Measurements from ENCODE around the gene NLGN3. TPM values are rescaled to one million over a fixed set of nuclear protein-coding genes. Genes with fewer than 3 reads are reported as not detected.

NLGN3 gene
- total RNA-seq, 6 experiments from 2014 or later, result 0.12 to 0.25 (median 0.14) TPM; not detected in 1

- Histone ChIP-seq H3K27ac (no peak within 1 kb of the TSS), H3K36me3 (no peaks in the 10 kb centered on the region), H3K27me3 (no peaks in the 10 kb centered on the region), H3K4me3 (no peak within 1 kb of the TSS), H3K4me1 (no peaks in the 10 kb centered on the region), H3K9me3 (no peaks in the 10 kb centered on the region)
- no peak for DNase-seq
- 64% methylated on average over 1 of the region's 1 CpG for WGBS (ENCODE audit: insufficient coverage, low coverage, low lambda C conversion rate, missing lambda C conversion rate)
- TF ChIP-seq POLR2A (IDR thresholded peaks at IDR 0.05), result no peak
- TF ChIP-seq CTCF (IDR thresholded peaks at IDR 0.05), result no peak
- intact Hi-C loops (cut with DNase I), result no loop called here
- no peak for ATAC-seq
These were observed 38.2 kb upstream of the NLGN3 start, which contains the start of gene CXorf65 for GRCh38 chrX:71106427-71106826. CXorf65 (minus strand) TSS chrX:71106740; CDS start chrX:71106556, 184 bp downstream.

- 80% methylated on average over 4 of the region's 4 CpGs for WGBS (ENCODE audit: insufficient coverage, low coverage, low lambda C conversion rate, missing lambda C conversion rate)
- Histone ChIP-seq H3K27ac (no peak overlapping the region), H3K4me1 (no peaks in the 10 kb centered on the region), H3K27me3 (no peaks in the 10 kb centered on the region), H3K36me3 (no peaks in the 10 kb centered on the region), H3K9me3 (no peaks in the 10 kb centered on the region), H3K4me3 (no peak overlapping the region)
- intact Hi-C loops (cut with DNase I), result no loop called here
- ATAC-seq (no peak), DNase-seq (no peak)
- TF ChIP-seq CTCF (IDR thresholded peaks at IDR 0.05) (no peak), POLR2A (IDR thresholded peaks at IDR 0.05) (no peak)
These were observed 37.4 kb upstream of the NLGN3 start for GRCh38 chrX:71107245-71107644.

DNA sequence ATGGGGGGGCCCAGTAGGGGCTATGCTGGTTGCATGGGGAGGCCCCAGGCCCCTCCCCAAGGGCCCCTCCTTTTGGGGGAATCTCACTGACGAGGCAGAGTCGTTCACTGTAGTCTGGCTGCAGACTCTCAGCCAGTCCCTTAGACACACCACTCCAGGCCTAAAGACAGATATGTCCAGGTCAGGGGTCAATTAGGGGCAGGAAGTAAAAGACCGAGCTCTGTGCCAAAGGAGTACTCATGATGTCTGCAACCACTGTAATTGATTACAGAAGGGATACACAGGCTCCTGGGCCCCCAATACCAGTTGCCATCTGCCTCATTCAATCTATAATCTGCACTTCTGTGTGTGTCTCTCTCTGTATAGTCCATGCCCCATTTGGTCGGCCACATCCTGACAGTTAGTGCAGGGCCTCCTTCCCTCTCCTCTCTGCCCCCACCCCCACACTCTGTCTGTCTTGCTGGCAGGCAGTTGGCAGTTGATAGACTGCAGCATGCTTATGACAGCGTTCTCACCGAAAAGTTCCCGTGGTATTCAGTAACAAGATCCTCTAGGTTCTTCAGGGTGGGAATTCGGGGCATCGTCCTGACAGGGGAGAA lies 36.8 kb upstream of the NLGN3 start:
- H3K36me3 ChIP-seq, result no peaks in the 10 kb centered on the region
- no peaks in the 10 kb centered on the region for H3K4me1 ChIP-seq
- no peak overlapping the region for H3K27ac ChIP-seq
- intact Hi-C loops (cut with DNase I), result no loop called here
- H3K27me3 ChIP-seq, result no peaks in the 10 kb centered on the region
- WGBS (ENCODE audit: insufficient coverage, low coverage, low lambda C conversion rate, missing lambda C conversion rate), result 31% methylated on average over 6 of the region's 9 CpGs
- ATAC-seq (peak in 2 of 4 donors; percentile 6 to 8), DNase-seq (no peak)
- no peaks in the 10 kb centered on the region for H3K9me3 ChIP-seq
- TF ChIP-seq POLR2A (IDR thresholded peaks at IDR 0.05) (no peak), CTCF (IDR thresholded peaks at IDR 0.05) (no peak)
- no peak overlapping the region for H3K4me3 ChIP-seq

DNA sequence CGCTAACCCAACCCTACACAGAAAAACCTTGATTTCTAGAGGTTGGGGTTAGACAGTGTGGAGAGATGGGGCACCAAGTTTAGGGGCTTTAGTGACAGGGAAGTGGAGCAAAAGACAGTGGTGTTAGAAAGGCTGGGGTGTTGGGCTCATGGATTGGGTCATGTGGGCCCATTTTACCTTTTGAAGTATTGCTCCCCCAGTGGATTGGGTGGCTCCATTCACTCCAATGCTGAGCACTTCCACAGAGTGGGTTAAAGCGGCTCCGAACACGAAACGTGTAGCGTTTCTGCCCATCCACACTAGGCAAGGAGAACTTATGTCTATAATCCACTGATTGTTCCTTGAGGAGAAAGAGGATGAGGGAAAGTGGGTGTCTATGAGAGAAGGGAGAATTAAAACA lies 35.6 kb upstream of the NLGN3 start:
- TF ChIP-seq CTCF (IDR thresholded peaks at IDR 0.05), result no peak
- no peak for TF ChIP-seq POLR2A (IDR thresholded peaks at IDR 0.05)
- ATAC-seq (no peak), DNase-seq (no peak)
- WGBS (ENCODE audit: insufficient coverage, low coverage, low lambda C conversion rate, missing lambda C conversion rate), result 70% methylated on average over 6 of the region's 6 CpGs
- no peaks in the 10 kb centered on the region for H3K9me3 ChIP-seq
- H3K4me3 ChIP-seq, result no peak overlapping the region
- no peaks in the 10 kb centered on the region for H3K4me1 ChIP-seq
- intact Hi-C loops (cut with DNase I), result no loop called here
- no peak overlapping the region for H3K27ac ChIP-seq
- no peaks in the 10 kb centered on the region for H3K27me3 ChIP-seq
- H3K36me3 ChIP-seq, result no peaks in the 10 kb centered on the region
